IMR-90 (cell line): ENCODE measurements around the gene PPRC1.

ENCODE experiments used
- BHLHE40 ChIP-seq: fragments of 150-350 bp; IDR thresholded peaks from 2 replicates; pipeline ENCODE4 v1.6.1; 2016; ENCODE audit warnings: mild to moderate bottlenecking, low read depth, low read length
- CEBPB ChIP-seq: IDR thresholded peaks from 2 replicates; pipeline ENCODE4 v1.6.1; 2012; ENCODE audit warnings: low read depth, low read length, improper control_type of control experiment
- CTCF ChIP-seq: conservative IDR thresholded peaks from 2 replicates; pipeline ENCODE4 v1.5.1; 2012; ENCODE audit warnings: mild to moderate bottlenecking, low read depth, low read length, improper control_type of control experiment
- ELK1 ChIP-seq: fragments of 150-350 bp; IDR thresholded peaks from 2 replicates; pipeline ENCODE4 v1.6.1; 2016; ENCODE audit warnings: low read depth, mild to moderate bottlenecking, low read length, moderate library complexity, borderline replicate concordance
- MAFK ChIP-seq: IDR thresholded peaks from 2 replicates; pipeline ENCODE4 v1.6.1; 2012; ENCODE audit warnings: low read depth, low read length, improper control_type of control experiment
- MXI1 ChIP-seq: IDR thresholded peaks from 2 replicates; pipeline ENCODE4 v1.6.1; 2012; ENCODE audit warnings: low read depth, mild to moderate bottlenecking, low read length, moderate library complexity, borderline replicate concordance
- NFE2L2 ChIP-seq: fragments of 150-350 bp; IDR thresholded peaks from 2 replicates; pipeline ENCODE4 v1.6.1; 2016; ENCODE audit warnings: low read depth, mild to moderate bottlenecking, low read length
- POLR2A ChIP-seq: IDR thresholded peaks from 2 replicates; pipeline ENCODE4 v1.6.1; 2012; ENCODE audit warnings: mild to moderate bottlenecking, low read depth, low read length
- RAD21 ChIP-seq: IDR thresholded peaks from 2 replicates; pipeline ENCODE4 v1.6.1; 2012; ENCODE audit warnings: low read length, improper control_type of control experiment
- RCOR1 ChIP-seq: IDR thresholded peaks from 2 replicates; pipeline ENCODE4 v1.6.1; 2012; ENCODE audit warnings: mild to moderate bottlenecking, low read length, improper control_type of control experiment; ENCODE audit not compliant: insufficient replicate concordance
- USF2 ChIP-seq: fragments of 150-350 bp; IDR thresholded peaks from 2 replicates; pipeline ENCODE4 v1.6.1; 2017; ENCODE audit warnings: mild to moderate bottlenecking, antibody characterized with exemption, low read length, low read depth

GRCh38 chr10:102096449-102096848, 36.4 kb upstream of the PPRC1 start:
- no peak for TF ChIP-seq CTCF
- TF ChIP-seq RCOR1 = no peak
- no peak for TF ChIP-seq ELK1
- TF ChIP-seq USF2 = no peak
- no peak for TF ChIP-seq POLR2A
- TF ChIP-seq MAFK = no peak
- no peak for TF ChIP-seq MXI1
- TF ChIP-seq BHLHE40 = no peak
- no peak for TF ChIP-seq CEBPB
- TF ChIP-seq RAD21 = no peak
- no peak for TF ChIP-seq NFE2L2
